Middle frontal gyrus (tissue), 1 donor: Measurements from ENCODE around the gene DPP10.

Experiments used
- DNase-seq: peaks from one replicate; pipeline ENCODE4 v3.0.0-alpha.2; 2015; ENCODE audit warnings: low spot score; ENCODE audit errors: extremely low spot score

DPP10 gene

DNA sequence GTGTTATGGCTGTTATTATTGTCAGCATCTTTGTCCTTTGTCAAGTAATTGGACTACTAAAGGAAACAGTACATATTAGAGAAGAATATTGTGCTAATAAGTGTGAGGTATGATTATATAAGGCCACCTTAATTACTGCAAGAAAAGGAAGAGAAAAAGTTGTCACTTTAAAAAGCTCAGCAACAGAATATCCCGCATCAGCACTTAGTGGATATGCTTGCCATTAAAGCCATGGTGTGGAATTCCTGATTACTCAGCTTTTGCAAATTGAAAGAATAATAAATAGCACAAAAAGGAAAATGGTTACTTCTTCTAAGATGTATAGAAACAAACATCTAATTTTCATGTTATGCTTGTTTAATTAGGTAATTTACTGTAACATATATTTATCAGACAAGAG is 347.5 kb downstream of the DPP10 start:
- DNase-seq, result no peak

GRCh38 chr2:114797540-114797939 is 355.1 kb downstream of the DPP10 start:
- no peak for DNase-seq

DNA sequence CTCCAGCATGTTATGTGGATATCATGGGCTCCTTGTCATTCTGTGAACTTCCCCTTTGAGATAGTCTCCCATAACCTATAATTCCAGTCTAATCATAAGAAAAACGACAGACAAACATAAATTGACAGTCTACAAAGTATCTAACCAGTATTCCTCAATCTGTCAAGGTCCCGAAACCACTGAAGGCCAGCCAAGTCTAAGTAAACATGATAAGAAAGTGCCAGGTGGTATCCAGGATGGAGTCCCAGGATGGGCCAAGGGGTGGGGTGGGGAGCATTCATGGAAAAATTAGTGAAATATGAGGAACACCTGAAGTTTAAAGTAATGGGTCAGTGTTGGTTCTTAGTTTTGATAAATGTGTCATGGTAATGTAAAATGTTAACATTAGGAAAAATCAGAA is 355.5 kb downstream of the DPP10 start:
- no peak for DNase-seq

GRCh38 chr2:114800371-114800770 is 357.9 kb downstream of the DPP10 start:
- no peak for DNase-seq

- DNase-seq, result no peak
Measured at GRCh38 chr2:114805195-114805594, 362.8 kb downstream of the DPP10 start.

- no peak for DNase-seq
Measured at GRCh38 chr2:114810092-114810491, 367.7 kb downstream of the DPP10 start.

DNA sequence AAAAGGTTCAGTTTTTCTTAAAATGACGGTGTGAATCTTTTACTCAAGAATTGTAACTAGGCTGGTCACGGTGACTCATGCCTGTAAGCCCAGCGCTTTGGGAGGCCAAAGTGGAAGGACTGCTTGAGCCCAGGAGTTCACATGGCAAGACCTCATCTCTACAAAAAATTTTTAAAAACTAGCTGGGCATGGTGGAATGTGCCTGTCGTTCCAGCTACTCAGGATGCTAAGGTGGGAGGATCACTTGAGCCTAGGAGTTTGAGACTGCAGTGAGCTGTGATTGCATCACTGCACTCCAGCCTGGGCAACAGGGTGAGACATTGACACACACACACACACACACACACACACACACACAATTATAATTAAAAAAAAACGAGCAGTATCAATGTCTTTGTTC is 369.8 kb downstream of the DPP10 start:
- DNase-seq, result no peak

DNA sequence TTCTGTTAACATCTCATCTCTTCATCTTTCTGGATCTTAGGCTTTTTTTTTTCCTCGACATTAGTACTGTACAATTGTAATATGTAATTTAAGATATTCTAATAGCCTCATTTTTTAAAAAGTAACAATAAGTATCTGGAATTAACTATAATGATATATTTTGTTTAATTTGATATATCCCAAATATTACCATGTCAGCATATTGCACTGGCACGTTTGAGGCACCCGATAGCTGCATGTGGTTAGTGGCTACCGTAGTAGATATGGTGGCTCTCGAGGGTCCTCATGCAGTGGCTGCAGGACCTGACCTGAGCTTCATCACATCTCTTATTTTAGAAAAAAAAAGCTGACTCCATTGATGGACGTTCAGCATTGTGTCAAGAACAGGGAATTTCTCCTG is 371.9 kb downstream of the DPP10 start:
- DNase-seq, result no peak

DNA sequence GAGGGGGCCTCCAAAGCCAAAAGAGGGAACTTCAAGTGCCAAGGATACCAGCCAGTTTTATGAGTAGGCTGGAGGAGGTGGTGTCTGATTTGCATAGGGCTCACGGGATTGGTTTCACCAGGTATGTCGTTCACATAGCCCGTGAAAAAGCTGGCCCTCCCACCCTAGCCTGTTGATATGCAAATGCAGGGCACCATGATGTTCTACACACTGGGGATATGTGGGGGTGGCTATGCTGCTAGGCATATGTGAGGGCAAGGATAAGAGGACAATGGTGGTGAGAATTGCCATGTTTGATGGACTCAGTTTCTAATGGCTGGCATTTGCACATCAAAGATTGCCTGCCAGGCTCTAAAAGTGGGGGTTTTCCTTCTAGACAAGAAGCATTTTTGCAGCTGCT is 378.6 kb downstream of the DPP10 start:
- no peak for DNase-seq

- DNase-seq, result no peak
Measured at GRCh38 chr2:114843963-114844362, 401.5 kb downstream of the DPP10 start.

DNA sequence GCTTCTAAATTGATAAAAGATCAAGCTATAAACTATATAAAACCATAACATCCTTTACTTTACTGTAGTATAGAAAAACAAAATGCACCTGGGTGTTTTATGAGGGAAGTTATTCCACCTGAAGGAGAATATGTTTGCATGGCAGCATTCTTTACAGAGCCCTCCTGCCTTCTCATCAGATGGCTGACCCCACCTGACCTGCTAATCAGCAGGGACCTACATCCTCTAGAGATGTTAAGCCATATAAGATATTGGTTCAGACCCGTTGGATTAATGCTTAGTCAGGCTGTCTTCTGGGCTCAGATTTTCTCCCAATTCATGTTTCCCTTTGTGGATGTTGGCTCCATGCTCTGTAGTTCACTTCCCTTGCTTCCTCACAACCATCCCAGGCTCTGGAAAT is 414.8 kb downstream of the DPP10 start:
- no peak for DNase-seq

- no peak for DNase-seq
Measured at GRCh38 chr2:114859726-114860510, 417.5 kb downstream of the DPP10 start.

DNA sequence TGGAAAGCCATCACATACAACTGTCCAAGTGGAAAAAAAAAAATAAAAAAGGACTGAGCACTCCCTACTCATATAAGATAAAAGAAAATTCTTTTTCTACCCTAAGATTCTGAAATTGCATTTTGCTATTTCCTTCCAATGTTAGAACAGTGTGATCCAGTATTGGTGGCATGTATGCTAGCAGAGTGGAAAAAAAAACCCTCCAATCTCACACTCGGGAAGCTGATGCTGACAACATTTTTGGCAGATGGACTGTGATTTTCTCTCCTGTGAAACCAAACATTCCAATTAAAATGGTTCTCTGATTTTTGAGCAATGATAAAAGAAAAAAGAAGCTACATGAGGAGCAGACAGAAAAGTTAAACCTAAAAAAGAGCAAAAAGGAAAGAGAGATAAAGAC is 419.8 kb downstream of the DPP10 start:
- peak; percentile 16 for DNase-seq

DNA sequence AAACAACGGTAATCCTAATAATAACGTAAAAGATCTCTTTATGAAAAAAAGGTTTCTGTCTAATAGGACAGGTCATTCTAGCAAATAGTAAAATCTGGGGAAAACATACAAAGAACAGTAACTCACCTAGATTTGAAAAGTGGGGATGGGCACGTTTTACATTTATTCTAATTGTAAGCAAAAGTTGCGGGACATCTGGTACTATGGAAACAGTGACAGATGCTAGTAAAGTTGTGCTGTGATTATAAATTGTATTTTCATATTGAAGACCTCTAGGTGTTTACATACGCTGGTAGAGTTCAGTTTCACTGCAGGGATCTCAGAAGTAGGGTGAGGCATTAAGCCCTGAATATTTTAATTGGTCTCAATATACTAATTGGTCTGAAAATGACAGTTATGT is 422.5 kb downstream of the DPP10 start:
- no peak for DNase-seq

DNA sequence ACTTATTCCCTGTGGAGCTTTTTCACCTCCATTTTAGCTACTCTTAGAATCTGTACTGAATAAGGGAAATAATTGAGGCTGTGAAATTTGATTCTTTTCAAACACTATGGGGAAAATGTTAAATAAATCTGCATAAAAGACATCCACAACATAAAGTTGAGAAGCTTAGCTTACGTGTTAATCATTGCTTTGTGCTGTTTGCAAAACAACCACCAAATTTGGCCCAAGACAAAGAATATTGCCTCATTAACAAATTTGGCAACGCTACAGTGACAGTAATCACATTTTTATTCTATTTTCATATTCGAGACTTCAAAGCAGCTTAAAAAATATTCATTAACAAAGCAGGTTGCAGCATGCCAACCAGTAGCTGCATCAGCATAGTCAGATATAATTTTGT is 437.6 kb downstream of the DPP10 start:
- no peak for DNase-seq

- no peak for DNase-seq
Measured at GRCh38 chr2:114919985-114920384, 477.5 kb downstream of the DPP10 start.

- DNase-seq, result no peak
Measured at GRCh38 chr2:114922076-114922475, 479.6 kb downstream of the DPP10 start.

GRCh38 chr2:114925296-114926255 is 483.1 kb downstream of the DPP10 start:
- no peak for DNase-seq

- DNase-seq, result no peak
Measured at GRCh38 chr2:114926303-114926702, 483.9 kb downstream of the DPP10 start.

GRCh38 chr2:114929225-114929624 is 486.8 kb downstream of the DPP10 start:
- DNase-seq, result no peak

GRCh38 chr2:114933671-114934241 is 491.3 kb downstream of the DPP10 start:
- DNase-seq, result no peak

- DNase-seq, result no peak
Measured at GRCh38 chr2:114935031-114935430, 492.6 kb downstream of the DPP10 start.
